Left ventricle myocardium inferior (tissue), 1 donor: ENCODE results near the gene NLRC3. TPM values are rescaled to one million over a fixed set of nuclear protein-coding genes. Genes with fewer than 3 reads are reported as not detected.

ENCODE experiments used
- DNase-seq: peaks from one replicate; pipeline ENCODE4 v3.0.0-alpha.2; 2020
- H3K27ac ChIP-seq: fragments of 200-600 bp; replicated peaks from 2 replicates; pipeline ENCODE4 v1.8.0; 2021
- H3K27me3 ChIP-seq: fragments of 200-600 bp; 2 replicates; pipeline ENCODE4 v1.8.0; 2021; ENCODE audit warnings: low read depth
- H3K36me3 ChIP-seq: fragments of 200-600 bp; 2 replicates; pipeline ENCODE4 v1.8.0; 2021
- H3K4me1 ChIP-seq: fragments of 200-600 bp; 2 replicates; pipeline ENCODE4 v1.8.0; 2021
- H3K4me3 ChIP-seq: fragments of 200-600 bp; 2 replicates; pipeline ENCODE4 v1.8.0; 2021; ENCODE audit warnings: mild to moderate bottlenecking, moderate library complexity
- H3K9me3 ChIP-seq: fragments of 200-600 bp; replicated peaks from 2 replicates; pipeline ENCODE4 v1.8.0; 2021
- CTCF ChIP-seq: fragments of 200-600 bp; IDR thresholded peaks from 2 replicates; pipeline ENCODE4 v1.8.0; 2021; ENCODE audit warnings: antibody characterized with exemption, mild to moderate bottlenecking, borderline replicate concordance
- intact Hi-C: fragments of 100-400 bp; cut with micrococcal nuclease; formaldehyde crosslinking; loops from one replicate; pipeline ENCODE4 v1.11.0; 2022
- total RNA-seq: library from RNA; stranded (reverse); fragmentation: NEBNext Ultra II Directional; extraction: Animal tissue kit (Norgen Biotek cat#: 25700); gene quantifications from one replicate; pipeline ENCODE4 v1.2.1, GENCODE V29; 2021
- donor health status: DM: no; HTN: yes; CAD: no; lungs with severe emphysema.

Gene NLRC3
- total RNA-seq, 1 donor from 2014 or later: 0.93 TPM

GRCh38 chr16:3513892-3514583 lies 63.2 kb downstream of the NLRC3 start:
- intact Hi-C loops: no loop called here
- H3K9me3 ChIP-seq: no peaks in the 10 kb centered on the region
- no peaks in the 10 kb centered on the region for H3K4me1 ChIP-seq
- peaks cover 98% of the 10 kb centered on the region for H3K36me3 ChIP-seq
- no peak overlapping the region for H3K4me3 ChIP-seq
- no peak for DNase-seq
- no peak overlapping the region for H3K27ac ChIP-seq
- H3K27me3 ChIP-seq: no peaks in the 10 kb centered on the region
- no peak for TF ChIP-seq CTCF

DNA sequence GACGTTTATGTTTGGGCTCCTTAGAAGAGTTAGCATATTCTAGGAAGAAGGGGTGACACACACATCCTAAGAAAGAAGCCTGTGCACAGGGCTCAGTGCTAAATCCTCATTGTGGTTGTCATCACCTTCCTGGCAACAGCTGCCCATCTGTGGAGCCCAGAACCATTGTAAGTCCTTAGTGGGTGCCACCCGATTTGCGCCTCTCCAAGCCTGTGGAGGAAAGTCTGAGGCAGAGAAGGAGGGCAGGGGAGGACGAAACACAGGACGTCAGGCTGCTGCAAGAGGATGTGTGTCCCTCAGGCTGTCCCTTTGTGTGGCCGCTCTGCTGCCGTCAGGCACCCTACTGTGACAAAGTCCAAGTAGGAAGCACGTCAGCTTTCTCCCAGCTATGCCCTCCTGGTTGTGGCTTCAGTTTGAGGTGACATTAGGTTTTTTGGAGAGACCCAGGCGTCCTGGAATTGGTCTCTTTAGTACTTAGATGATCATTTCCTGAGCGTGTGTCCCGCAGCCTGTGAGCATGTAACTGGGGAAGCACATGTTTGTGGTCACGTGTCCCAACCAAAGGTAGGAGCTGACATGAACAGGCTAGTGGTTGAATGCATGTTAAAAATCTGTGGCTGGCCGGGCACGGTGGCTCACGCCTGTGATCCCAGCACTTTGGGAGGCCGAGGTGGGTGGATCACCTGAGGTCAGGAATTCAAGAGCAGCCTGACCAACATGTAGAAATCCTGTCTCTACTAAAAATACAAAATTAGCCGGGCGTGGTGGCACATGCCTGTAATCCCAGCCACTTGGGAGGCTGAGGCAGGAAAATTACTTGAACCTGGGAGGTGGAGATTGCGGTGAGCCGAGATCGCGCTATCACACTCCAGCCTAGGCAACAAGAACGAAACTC lies 65.7 kb downstream of the NLRC3 start:
- Histone ChIP-seq H3K27me3 (no peaks in the 10 kb centered on the region), H3K4me3 (no peak overlapping the region), H3K27ac (no peak overlapping the region), H3K36me3 (peaks cover 97% of the 10 kb centered on the region), H3K9me3 (no peaks in the 10 kb centered on the region), H3K4me1 (no peaks in the 10 kb centered on the region)
- DNase-seq: no peak
- intact Hi-C loops: no loop called here
- no peak for TF ChIP-seq CTCF

GRCh38 chr16:3510416-3510815 lies 66.8 kb downstream of the NLRC3 start:
- no peaks in the 10 kb centered on the region for H3K9me3 ChIP-seq

GRCh38 chr16:3509470-3509928 lies 67.7 kb downstream of the NLRC3 start:
- Histone ChIP-seq H3K27ac (no peak overlapping the region), H3K27me3 (no peaks in the 10 kb centered on the region), H3K9me3 (no peaks in the 10 kb centered on the region), H3K4me3 (no peak overlapping the region), H3K4me1 (no peaks in the 10 kb centered on the region), H3K36me3 (peaks cover 96% of the 10 kb centered on the region)
- intact Hi-C loops: no loop called here
- no peak for DNase-seq
- no peak for TF ChIP-seq CTCF

More at GRCh38 chr16:3510416-3510815, 66.8 kb downstream of the NLRC3 start:
- no peaks in the 10 kb centered on the region for H3K27me3 ChIP-seq
- no peak overlapping the region for H3K27ac ChIP-seq
- no peaks in the 10 kb centered on the region for H3K4me1 ChIP-seq
- DNase-seq: no peak
- peaks cover 96% of the 10 kb centered on the region for H3K36me3 ChIP-seq
- no peak for TF ChIP-seq CTCF
- no peak overlapping the region for H3K4me3 ChIP-seq
- intact Hi-C loops: no loop called here

DNA sequence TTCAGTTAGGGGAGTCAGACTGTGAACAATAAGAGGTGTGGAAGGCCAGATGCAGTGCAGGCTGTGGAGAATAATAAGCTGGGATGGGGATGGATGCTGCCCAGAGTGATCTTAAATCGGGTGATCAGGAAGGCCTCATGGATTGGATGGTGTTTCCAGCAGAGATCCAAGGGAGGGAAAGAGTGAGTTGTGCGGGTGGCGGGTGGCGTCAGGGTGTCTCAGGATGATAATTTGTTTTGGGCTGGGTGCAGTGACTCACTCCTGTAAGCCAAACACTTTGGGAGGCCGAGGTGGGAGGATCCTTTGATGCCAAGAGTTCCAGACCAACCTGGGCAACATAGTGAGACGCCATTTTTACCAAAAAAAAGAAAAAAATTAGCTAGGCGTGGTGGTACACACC lies 68.5 kb downstream of the NLRC3 start:
- DNase-seq: no peak
- H3K27ac ChIP-seq: no peak overlapping the region
- H3K4me1 ChIP-seq: no peaks in the 10 kb centered on the region
- H3K27me3 ChIP-seq: no peaks in the 10 kb centered on the region
- peaks cover 88% of the 10 kb centered on the region for H3K36me3 ChIP-seq
- no peak overlapping the region for H3K4me3 ChIP-seq
- H3K9me3 ChIP-seq: no peaks in the 10 kb centered on the region
- intact Hi-C loops: no loop called here
- TF ChIP-seq CTCF: no peak
